Measurements from ENCODE around the gene LFNG.

LFNG gene

DNA sequence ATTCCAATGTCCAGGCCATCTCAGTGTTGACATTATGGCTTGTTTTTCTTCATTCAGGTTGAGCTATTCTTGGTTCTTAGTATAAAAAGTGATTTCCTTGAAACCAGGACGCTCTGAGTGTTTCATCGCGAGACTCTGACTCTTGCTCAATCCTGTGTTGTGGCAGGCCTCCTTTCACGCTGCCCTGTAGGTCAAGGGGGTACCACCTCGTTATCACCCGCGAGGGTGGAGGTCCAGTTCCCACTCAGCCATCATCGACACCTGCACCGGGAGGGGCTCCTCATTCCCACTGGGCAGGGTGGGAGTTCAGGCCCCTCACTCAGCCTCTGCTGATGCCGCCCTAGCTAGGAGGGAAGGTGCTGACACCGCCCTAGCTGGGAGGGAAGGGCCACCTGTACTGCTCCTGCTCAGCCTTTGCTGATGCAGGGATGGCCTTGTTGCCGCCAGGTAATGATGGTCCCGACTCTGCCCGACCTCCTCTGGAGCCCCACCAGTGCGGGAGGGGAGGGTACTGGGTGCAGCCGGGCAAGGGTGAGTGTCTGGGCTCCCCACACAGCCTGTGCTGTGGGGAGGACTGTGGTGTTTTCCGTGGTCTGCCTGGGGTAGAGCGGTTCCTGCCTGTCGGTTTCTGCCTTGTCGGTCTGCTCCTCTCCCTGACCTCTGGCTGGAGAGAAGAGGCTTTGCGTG is 55.6 kb downstream of the LFNG start:
- DNase-seq: no peak

DNA sequence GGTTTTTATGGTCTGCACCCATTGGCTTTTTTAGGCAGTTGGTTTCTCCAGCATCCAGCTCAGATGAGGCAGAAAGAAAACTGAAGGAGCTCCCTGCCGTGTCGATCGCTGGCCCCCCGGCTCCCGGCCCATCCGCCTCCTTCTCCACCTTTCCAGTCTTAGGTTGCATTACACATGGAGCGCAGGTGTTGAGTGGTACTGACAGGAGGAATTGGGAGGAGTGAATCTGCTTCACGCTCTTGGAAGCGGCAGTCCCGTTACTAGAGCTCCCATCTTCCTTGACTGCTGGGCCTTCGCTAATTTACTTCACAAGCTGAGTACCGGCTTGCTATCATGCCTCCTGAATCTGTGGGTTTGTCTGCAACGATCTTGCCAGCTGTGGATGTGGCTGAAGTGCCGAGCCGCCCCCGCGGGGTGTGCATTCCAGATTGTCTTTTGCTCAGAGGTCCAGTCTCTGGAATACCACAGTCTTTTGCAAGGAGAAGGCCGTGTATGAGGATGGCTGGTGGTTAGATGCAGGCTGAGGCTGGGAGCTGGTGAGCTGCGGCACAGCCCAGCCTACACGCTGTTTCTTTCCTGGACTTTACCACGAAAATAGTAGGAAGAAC is 56.3 kb downstream of the LFNG start:
- no peak for DNase-seq

DNA sequence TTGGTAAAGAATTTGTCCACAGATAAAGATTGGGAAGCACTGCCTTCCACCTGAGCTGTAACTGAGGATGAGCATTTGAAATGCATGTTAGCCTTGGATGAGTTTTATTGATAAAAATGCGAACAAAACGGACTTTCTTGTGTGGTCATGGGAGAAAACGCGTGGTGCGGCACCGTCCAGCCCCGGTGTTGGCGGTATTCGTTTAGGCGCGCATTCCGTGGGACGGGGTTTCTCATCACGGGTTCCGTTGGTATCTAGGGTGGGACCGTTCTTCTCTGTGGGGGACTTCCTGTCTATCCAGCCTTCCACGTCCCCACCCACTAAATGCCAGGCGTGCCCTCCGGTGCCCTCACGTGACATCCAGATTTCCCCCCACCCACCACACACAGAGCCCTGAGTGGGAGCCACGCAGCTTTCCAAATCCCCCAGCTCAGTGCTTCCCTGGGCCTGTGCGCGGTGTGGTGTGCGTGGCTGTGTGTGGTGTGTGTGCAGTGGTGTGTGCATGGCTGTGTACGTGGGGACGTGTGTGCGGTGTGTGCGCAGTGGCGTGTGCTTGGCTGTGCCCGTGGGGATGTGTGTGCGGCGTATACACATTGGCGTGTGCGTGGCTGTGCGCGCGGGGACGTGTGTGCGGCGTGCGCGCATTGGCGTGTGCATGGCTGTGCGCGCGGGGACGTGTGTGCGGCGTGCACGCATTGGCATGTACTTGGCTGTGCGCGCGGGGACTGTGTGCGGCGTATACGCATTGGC is 57.3 kb downstream of the LFNG start:
- no peak for DNase-seq
